Uterus (tissue), 2 donors: ENCODE measurements around the gene MEIS2.

Experiments
- POLR2A ChIP-seq, 2 donors: fragments of 450-650 bp; IDR thresholded peaks; one replicate each; pipeline ENCODE4 v1.6.1; 2016; ENCODE audit warnings: antibody characterized with exemption in 2 of 2, mild to moderate bottlenecking in 1 of 2, moderate library complexity in 1 of 2
- TF ChIP-seq, protein P1 (sequence below), 4 experiments: fragments of 200-600 bp in 2 of 4; fragments of 450-650 bp in 2 of 4; sonication (generic) in 2 of 4; IDR thresholded peaks; one replicate each; pipeline ENCODE4 v1.5.1; 2016 to 2019; ENCODE audit warnings: antibody characterized with exemption in 4 of 4, mild to moderate bottlenecking in 2 of 4, moderate library complexity in 1 of 4

DNA sequence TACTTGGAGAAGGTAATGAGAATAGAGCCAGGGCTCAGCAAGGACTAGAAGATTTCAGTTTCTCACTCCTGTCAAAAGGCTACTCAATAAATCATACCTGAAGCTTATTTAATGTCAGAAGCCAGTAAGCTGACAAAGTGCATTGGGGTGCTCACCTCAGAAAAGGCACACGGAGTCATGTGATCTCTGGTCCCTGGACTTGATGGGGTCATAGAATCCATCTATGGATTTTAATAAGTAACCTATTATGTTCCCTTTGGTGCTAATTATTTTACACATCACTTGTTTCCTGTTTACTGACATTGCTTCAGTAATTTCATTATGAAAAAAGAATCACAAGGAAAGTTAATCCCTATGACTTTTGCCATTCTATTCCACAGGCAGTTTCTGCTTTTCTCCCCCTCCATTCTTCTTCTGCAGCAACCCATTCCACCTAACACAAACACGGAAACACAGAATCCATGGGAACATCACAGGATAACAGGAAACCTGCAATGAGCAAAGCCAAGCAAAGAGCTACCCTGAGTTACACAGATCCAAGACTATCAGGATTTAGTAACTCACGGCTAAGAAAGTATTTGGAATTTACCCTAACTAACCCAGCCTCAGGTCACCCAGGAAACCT lies 159.6 kb downstream of the MEIS2 start:
- TF ChIP-seq, protein P1, sequence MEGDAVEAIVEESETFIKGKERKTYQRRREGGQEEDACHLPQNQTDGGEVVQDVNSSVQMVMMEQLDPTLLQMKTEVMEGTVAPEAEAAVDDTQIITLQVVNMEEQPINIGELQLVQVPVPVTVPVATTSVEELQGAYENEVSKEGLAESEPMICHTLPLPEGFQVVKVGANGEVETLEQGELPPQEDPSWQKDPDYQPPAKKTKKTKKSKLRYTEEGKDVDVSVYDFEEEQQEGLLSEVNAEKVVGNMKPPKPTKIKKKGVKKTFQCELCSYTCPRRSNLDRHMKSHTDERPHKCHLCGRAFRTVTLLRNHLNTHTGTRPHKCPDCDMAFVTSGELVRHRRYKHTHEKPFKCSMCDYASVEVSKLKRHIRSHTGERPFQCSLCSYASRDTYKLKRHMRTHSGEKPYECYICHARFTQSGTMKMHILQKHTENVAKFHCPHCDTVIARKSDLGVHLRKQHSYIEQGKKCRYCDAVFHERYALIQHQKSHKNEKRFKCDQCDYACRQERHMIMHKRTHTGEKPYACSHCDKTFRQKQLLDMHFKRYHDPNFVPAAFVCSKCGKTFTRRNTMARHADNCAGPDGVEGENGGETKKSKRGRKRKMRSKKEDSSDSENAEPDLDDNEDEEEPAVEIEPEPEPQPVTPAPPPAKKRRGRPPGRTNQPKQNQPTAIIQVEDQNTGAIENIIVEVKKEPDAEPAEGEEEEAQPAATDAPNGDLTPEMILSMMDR (IDR thresholded peaks at IDR 0.05) = no peak
- TF ChIP-seq POLR2A (IDR thresholded peaks at IDR 0.05) = no peak
